ENCODE data around the gene CELSR1.

Gene CELSR1

GRCh38 chr22:46556775-46557174, 19.4 kb upstream of the CELSR1 start:
- no peaks in the 10 kb centered on the region for H3K4me1 ChIP-seq (ENCODE audit: control insufficient read depth, insufficient read depth, low read length)
- no peak overlapping the region for H3K27ac ChIP-seq (ENCODE audit: low read depth, low read length)
- no peak overlapping the region for H3K9ac ChIP-seq (ENCODE audit: low read length)
- H3K27me3 ChIP-seq (ENCODE audit: control insufficient read depth, insufficient read depth, low read length), result no peaks in the 10 kb centered on the region
- H3K4me3 ChIP-seq (ENCODE audit: low read length), result no peak overlapping the region
- H3K36me3 ChIP-seq (ENCODE audit: control insufficient read depth, insufficient read depth, low read length), result no peaks in the 10 kb centered on the region

DNA sequence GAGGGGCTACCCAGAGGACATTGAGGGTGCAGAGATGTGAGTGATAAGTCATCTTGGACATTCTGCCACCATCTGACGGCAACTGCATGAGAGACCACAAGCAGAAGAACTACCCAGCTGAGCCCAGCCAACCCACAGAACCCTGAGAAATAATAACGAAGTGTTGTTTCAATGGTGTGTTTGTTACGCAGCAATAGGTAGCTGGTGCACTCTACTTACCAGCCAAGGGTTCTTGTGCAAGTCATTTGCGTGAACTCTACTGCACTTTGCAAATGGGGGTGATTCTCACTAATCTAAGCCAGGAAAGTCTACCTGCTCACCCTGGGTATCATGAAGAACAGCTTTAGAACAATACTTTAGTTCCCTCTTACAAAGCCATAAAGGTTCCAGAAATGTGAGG, 15.8 kb upstream of the CELSR1 start:
- H3K4me1 ChIP-seq (ENCODE audit: control insufficient read depth, insufficient read depth, low read length), result no peaks in the 10 kb centered on the region
- H3K36me3 ChIP-seq (ENCODE audit: control insufficient read depth, insufficient read depth, low read length), result no peaks in the 10 kb centered on the region
- H3K27ac ChIP-seq (ENCODE audit: low read depth, low read length), result no peak overlapping the region
- H3K9ac ChIP-seq (ENCODE audit: low read length), result no peak overlapping the region
- no peak overlapping the region for H3K4me3 ChIP-seq (ENCODE audit: low read length)
- H3K27me3 ChIP-seq (ENCODE audit: control insufficient read depth, insufficient read depth, low read length), result no peaks in the 10 kb centered on the region

DNA sequence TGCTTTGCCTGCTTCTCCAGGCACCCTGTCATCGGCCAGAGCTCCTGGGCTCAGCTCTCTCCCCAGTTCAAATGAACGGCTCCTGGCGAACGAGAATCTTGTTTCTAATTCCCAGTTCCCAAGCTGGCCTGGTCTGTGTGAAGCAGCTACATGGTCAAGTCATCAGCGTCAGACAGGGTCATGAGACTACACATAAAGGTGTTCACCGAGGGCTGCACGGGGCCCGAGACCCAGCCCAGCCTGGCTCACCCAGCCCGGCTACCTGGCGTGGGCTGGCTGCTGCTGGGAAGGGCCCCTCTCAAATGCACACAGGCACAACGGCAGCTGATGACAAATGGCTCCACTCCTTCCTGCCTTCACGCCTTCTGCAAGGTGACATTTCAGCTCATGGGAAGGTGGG, 14.6 kb upstream of the CELSR1 start:
- Histone ChIP-seq H3K9ac (ENCODE audit: low read length) (no peak overlapping the region), H3K27ac (ENCODE audit: low read depth, low read length) (no peak overlapping the region), H3K36me3 (ENCODE audit: control insufficient read depth, insufficient read depth, low read length) (no peaks in the 10 kb centered on the region), H3K4me3 (ENCODE audit: low read length) (no peak overlapping the region), H3K27me3 (ENCODE audit: control insufficient read depth, insufficient read depth, low read length) (no peaks in the 10 kb centered on the region), H3K4me1 (ENCODE audit: control insufficient read depth, insufficient read depth, low read length) (peaks cover 8% of the 10 kb centered on the region)

- Histone ChIP-seq H3K9ac (ENCODE audit: low read length) (no peak overlapping the region), H3K4me3 (ENCODE audit: low read length) (no peak overlapping the region), H3K27ac (ENCODE audit: low read depth, low read length) (no peak overlapping the region), H3K27me3 (ENCODE audit: control insufficient read depth, insufficient read depth, low read length) (no peaks in the 10 kb centered on the region), H3K4me1 (ENCODE audit: control insufficient read depth, insufficient read depth, low read length) (peaks cover 12% of the 10 kb centered on the region), H3K36me3 (ENCODE audit: control insufficient read depth, insufficient read depth, low read length) (no peaks in the 10 kb centered on the region)
Measured at GRCh38 chr22:46551321-46551720, 13.9 kb upstream of the CELSR1 start.

- Histone ChIP-seq H3K9ac (ENCODE audit: low read length) (no peak overlapping the region), H3K27ac (ENCODE audit: low read depth, low read length) (no peak overlapping the region), H3K4me1 (ENCODE audit: control insufficient read depth, insufficient read depth, low read length) (peaks cover 13% of the 10 kb centered on the region)
Measured at GRCh38 chr22:46549971-46550641, 12.7 kb upstream of the CELSR1 start.

DNA sequence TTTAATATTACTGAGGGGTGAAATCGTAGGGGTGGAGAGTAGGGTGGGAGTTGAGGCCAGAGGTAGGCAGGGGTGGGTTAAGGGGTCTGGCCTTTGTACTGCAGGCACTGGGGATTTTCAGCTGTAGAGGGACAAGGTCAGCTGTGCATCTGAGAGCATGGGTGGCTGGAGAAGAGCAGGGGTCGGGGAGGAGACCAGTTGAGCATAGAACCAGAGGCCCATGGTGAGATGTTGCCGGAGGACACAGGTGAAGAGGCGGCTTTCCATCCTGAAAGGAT, 12.1 kb upstream of the CELSR1 start:
- Histone ChIP-seq H3K9ac (ENCODE audit: low read length) (no peak overlapping the region), H3K27ac (ENCODE audit: low read depth, low read length) (no peak overlapping the region), H3K4me1 (ENCODE audit: control insufficient read depth, insufficient read depth, low read length) (peaks cover 14% of the 10 kb centered on the region), H3K27me3 (ENCODE audit: control insufficient read depth, insufficient read depth, low read length) (no peaks in the 10 kb centered on the region), H3K36me3 (ENCODE audit: control insufficient read depth, insufficient read depth, low read length) (no peaks in the 10 kb centered on the region), H3K4me3 (ENCODE audit: low read length) (no peak overlapping the region)

More at GRCh38 chr22:46549971-46550641, 12.7 kb upstream of the CELSR1 start:
- Histone ChIP-seq H3K4me3 (ENCODE audit: low read length) (no peak overlapping the region), H3K27me3 (ENCODE audit: control insufficient read depth, insufficient read depth, low read length) (no peaks in the 10 kb centered on the region), H3K36me3 (ENCODE audit: control insufficient read depth, insufficient read depth, low read length) (no peaks in the 10 kb centered on the region)

- no peak overlapping the region for H3K4me3 ChIP-seq (ENCODE audit: low read length)
- H3K9ac ChIP-seq (ENCODE audit: low read length), result no peak overlapping the region
- peaks cover 14% of the 10 kb centered on the region for H3K4me1 ChIP-seq (ENCODE audit: control insufficient read depth, insufficient read depth, low read length)
- H3K27ac ChIP-seq (ENCODE audit: low read depth, low read length), result peak overlapping the region; percentile 58
- no peaks in the 10 kb centered on the region for H3K36me3 ChIP-seq (ENCODE audit: control insufficient read depth, insufficient read depth, low read length)
- no peaks in the 10 kb centered on the region for H3K27me3 ChIP-seq (ENCODE audit: control insufficient read depth, insufficient read depth, low read length)
Measured at GRCh38 chr22:46547883-46548244, 10.4 kb upstream of the CELSR1 start.

- Histone ChIP-seq H3K36me3 (ENCODE audit: control insufficient read depth, insufficient read depth, low read length) (no peaks in the 10 kb centered on the region), H3K4me3 (ENCODE audit: low read length) (no peak overlapping the region), H3K27me3 (ENCODE audit: control insufficient read depth, insufficient read depth, low read length) (no peaks in the 10 kb centered on the region), H3K4me1 (ENCODE audit: control insufficient read depth, insufficient read depth, low read length) (peaks cover 14% of the 10 kb centered on the region), H3K9ac (ENCODE audit: low read length) (no peak overlapping the region), H3K27ac (ENCODE audit: low read depth, low read length) (peak overlapping the region; percentile 58)
Measured at GRCh38 chr22:46547179-46547882, 9.9 kb upstream of the CELSR1 start.

GRCh38 chr22:46546466-46547178, 9.2 kb upstream of the CELSR1 start:
- Histone ChIP-seq H3K27me3 (ENCODE audit: control insufficient read depth, insufficient read depth, low read length) (no peaks in the 10 kb centered on the region), H3K27ac (ENCODE audit: low read depth, low read length) (peak overlapping the region; percentile 58), H3K36me3 (ENCODE audit: control insufficient read depth, insufficient read depth, low read length) (no peaks in the 10 kb centered on the region), H3K9ac (ENCODE audit: low read length) (no peak overlapping the region), H3K4me3 (ENCODE audit: low read length) (no peak overlapping the region), H3K4me1 (ENCODE audit: control insufficient read depth, insufficient read depth, low read length) (peaks cover 14% of the 10 kb centered on the region)

- no peaks in the 10 kb centered on the region for H3K36me3 ChIP-seq (ENCODE audit: control insufficient read depth, insufficient read depth, low read length)
- no peak overlapping the region for H3K27ac ChIP-seq (ENCODE audit: low read depth, low read length)
- H3K27me3 ChIP-seq (ENCODE audit: control insufficient read depth, insufficient read depth, low read length), result no peaks in the 10 kb centered on the region
- peaks cover 14% of the 10 kb centered on the region for H3K4me1 ChIP-seq (ENCODE audit: control insufficient read depth, insufficient read depth, low read length)
- H3K9ac ChIP-seq (ENCODE audit: low read length), result no peak overlapping the region
- H3K4me3 ChIP-seq (ENCODE audit: low read length), result no peak overlapping the region
Measured at GRCh38 chr22:46545086-46545792, 7.8 kb upstream of the CELSR1 start.

DNA sequence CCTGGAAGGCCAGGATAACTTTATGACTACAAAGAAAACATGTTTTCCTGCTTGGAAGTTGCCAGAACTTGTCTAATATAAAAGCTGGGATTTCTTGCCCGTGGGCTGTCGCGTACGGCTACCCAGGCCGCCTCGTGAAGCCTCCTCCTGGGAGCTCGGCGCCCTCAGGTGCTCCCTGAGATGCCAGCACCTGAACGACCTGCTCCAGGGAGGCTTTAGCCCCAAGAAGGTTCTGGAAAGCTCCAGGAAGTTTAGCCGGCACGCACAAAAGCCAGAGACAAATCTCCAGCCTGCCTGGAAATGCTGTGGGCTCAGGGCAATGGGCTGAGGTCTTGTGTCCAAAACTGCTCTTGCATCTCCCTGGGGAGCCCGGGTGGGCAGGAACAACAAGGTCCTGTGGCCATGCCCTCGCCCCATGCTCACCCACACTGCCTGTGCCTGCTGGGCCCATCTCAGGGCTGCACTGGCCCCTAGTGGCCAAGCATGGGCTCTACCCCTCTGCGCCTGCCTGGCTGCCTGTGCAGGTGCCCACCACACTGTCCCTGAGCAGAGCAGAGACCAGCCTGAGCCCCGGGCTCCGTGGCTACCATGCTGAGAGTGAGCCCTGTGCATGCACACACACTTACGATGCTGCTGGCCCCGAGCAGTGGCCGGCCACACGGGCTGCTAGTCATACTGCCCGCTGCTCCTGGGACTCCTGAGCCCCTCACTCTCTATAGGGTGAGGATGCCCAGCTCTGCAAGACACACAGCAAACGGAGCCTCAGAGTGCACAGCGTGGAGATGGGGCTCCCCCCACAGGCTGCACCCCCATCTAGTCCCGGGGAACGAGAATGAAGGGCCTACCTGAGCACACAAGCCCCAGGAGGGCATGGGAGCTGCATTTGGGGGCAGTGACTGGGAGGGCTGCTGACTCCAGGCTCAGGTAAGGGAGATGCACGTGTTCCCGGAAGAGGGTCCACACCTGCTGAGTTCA, 4.9 kb upstream of the CELSR1 start:
- Histone ChIP-seq H3K4me3 (ENCODE audit: low read length) (no peak overlapping the region), H3K27me3 (ENCODE audit: control insufficient read depth, insufficient read depth, low read length) (peaks cover 7% of the 10 kb centered on the region), H3K9ac (ENCODE audit: low read length) (no peak overlapping the region), H3K4me1 (ENCODE audit: control insufficient read depth, insufficient read depth, low read length) (peaks cover 10% of the 10 kb centered on the region), H3K27ac (ENCODE audit: low read depth, low read length) (no peak overlapping the region), H3K36me3 (ENCODE audit: control insufficient read depth, insufficient read depth, low read length) (no peaks in the 10 kb centered on the region)

Data from rectal smooth muscle tissue (tissue), 1 donor.